ENCODE results near the gene ZNF683.
"Not testable (repeated sequence)": the region's sequence is repeated elsewhere in the genome, so short reads cannot be mapped to it uniquely, and the experiment has no call there.

The ZNF683 gene

GRCh38 chr1:26337206-26337535 lies 35.4 kb downstream of the ZNF683 start:
- DNase-seq (ENCODE audit: low read depth) = no peak

- peak; percentile 80 for DNase-seq (ENCODE audit: low read depth)
Observed at GRCh38 chr1:26336477-26337205, 35.9 kb downstream of the ZNF683 start.

GRCh38 chr1:26335774-26336476 lies 36.6 kb downstream of the ZNF683 start:
- DNase-seq (ENCODE audit: low read depth) = no peak

- not testable (repeated sequence) for DNase-seq (ENCODE audit: low read depth)
Observed at GRCh38 chr1:26333312-26333711, 39.2 kb downstream of the ZNF683 start.

- no peak for DNase-seq (ENCODE audit: low read depth)
Observed at GRCh38 chr1:26330276-26330675, 42.3 kb downstream of the ZNF683 start.

- DNase-seq (ENCODE audit: low read depth) = not testable (repeated sequence)
Observed at GRCh38 chr1:26329380-26329779, 43.2 kb downstream of the ZNF683 start.

GRCh38 chr1:26328597-26328996 lies 44.0 kb downstream of the ZNF683 start:
- no peak for DNase-seq (ENCODE audit: low read depth)

- no peak for DNase-seq (ENCODE audit: low read depth)
Observed at GRCh38 chr1:26327956-26328362, 44.6 kb downstream of the ZNF683 start.

- no peak for DNase-seq (ENCODE audit: low read depth)
Observed at GRCh38 chr1:26324550-26324949, 48.0 kb downstream of the ZNF683 start.

- no peak for DNase-seq (ENCODE audit: low read depth)
Observed at GRCh38 chr1:26323382-26323781, 49.2 kb downstream of the ZNF683 start.

- no peak for DNase-seq (ENCODE audit: low read depth)
Observed at GRCh38 chr1:26322042-26322331, 50.6 kb downstream of the ZNF683 start.

- peak; percentile 82 for DNase-seq (ENCODE audit: low read depth)
Observed at GRCh38 chr1:26321315-26322041, 51.1 kb downstream of the ZNF683 start.

- no peak for DNase-seq (ENCODE audit: low read depth)
Observed at GRCh38 chr1:26320896-26321295, 51.7 kb downstream of the ZNF683 start.

- no peak for DNase-seq (ENCODE audit: low read depth)
Observed at GRCh38 chr1:26318338-26319064, 54.0 kb downstream of the ZNF683 start.

- DNase-seq (ENCODE audit: low read depth) = peak; percentile 58
Observed at GRCh38 chr1:26317612-26318337, 54.8 kb downstream of the ZNF683 start, which contains the start of gene CD52. Gene CD52, plus strand, starts transcription at chr1:26317958. Its CDS starts 60 bp downstream, at chr1:26318018.

GRCh38 chr1:26317146-26317545 lies 55.4 kb downstream of the ZNF683 start:
- DNase-seq (ENCODE audit: low read depth) = no peak

- DNase-seq (ENCODE audit: low read depth) = no peak
Observed at GRCh38 chr1:26315874-26316850, 56.4 kb downstream of the ZNF683 start.

GRCh38 chr1:26314501-26314900 lies 58.0 kb downstream of the ZNF683 start:
- DNase-seq (ENCODE audit: low read depth) = no peak
